ENCODE measurements around the gene KRTAP4-1. TPM values are rescaled to one million over a fixed set of nuclear protein-coding genes. Genes with fewer than 3 reads are reported as not detected.
"Not testable (repeated sequence)": the region's sequence is repeated elsewhere in the genome, so short reads cannot be mapped to it uniquely, and the experiment has no call there.

KRTAP4-1 gene
- polyA plus RNA-seq = not detected

DNA sequence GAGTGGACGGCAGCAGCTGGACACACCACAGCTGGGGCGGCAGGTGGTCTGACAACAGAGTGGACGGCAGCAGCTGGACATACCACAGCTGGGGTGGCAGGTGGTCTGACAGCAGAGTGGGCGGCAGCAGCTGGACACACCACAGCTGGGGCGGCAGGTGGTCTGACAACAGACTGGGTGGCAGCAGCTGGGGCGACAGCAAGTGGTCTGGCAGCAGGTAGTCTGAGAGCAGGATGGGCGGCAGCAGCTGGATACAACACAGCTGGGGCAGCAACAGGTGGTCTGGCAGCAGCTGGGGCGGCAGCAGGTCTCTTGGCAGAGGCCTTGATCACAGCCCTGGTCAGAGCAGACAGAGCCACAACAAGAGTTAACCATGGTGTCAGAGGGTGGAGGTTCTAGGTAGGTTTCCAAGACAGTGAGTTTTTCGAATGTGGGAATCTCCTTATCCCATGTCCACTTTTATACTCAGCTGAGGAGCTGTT, at the start of gene KRTAP4-1:
TSS of gene KRTAP4-1 (minus strand) at position 432 of the 482 bp plus-strand sequence. CDS start at position 375, 57 bp downstream.
- 47 to 64% (median 60%) methylated on average over 8 to 9 of the region's 9 CpGs for WGBS, 3 donors
- H3K27ac ChIP-seq (ENCODE audit: low read depth, low read length) = no peak within 1 kb of the TSS

GRCh38 chr17:41232399-41233105, 47.8 kb upstream of the KRTAP4-1 start, which contains the start of gene KRTAP9-3:
Gene KRTAP9-3, plus strand, starts transcription at chr17:41232449. Its CDS starts 53 bp downstream, at chr17:41232502.
- not testable (repeated sequence) for H3K27ac ChIP-seq (ENCODE audit: low read depth, low read length)
- WGBS, 3 donors = 59 to 88% (median 80%) methylated on average over 1 of the region's 1 CpG

DNA sequence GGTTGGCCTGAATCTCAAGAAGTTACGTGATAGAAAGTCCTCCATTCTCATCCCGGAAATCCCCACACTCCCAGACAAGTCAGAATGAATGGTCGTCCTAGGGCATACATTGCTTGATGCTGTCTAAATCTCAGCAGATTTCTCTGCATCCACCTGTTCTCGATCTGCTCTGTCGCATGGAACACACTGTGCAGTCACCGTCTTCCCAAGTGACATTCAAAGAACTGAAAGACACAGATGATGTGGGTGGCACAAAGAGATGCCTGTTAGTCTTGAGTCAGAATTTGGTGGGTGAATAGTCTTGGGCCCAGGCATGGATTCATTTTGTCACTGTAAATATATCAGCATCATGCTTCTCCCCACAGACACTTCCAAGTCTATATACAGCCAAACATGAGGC, 47.0 kb upstream of the KRTAP4-1 start:
- 76 to 89% (median 86%) methylated on average over 6 of the region's 6 CpGs for WGBS, 3 donors
- H3K27ac ChIP-seq (ENCODE audit: low read depth, low read length) = no peak overlapping the region

- H3K27ac ChIP-seq (ENCODE audit: low read depth, low read length) = no peak overlapping the region
Measured at GRCh38 chr17:41230094-41230493, 45.4 kb upstream of the KRTAP4-1 start.

- WGBS, 3 donors = 54 to 67% (median 66%) methylated on average over 2 to 3 of the region's 4 CpGs
- H3K27ac ChIP-seq (ENCODE audit: low read depth, low read length) = not testable (repeated sequence)
Measured at GRCh38 chr17:41226598-41227095, 41.9 kb upstream of the KRTAP4-1 start, which contains the start of gene KRTAP9-2. Gene KRTAP9-2, plus strand, starts transcription at chr17:41226648. Its CDS starts 7 bp downstream, at chr17:41226655.

DNA sequence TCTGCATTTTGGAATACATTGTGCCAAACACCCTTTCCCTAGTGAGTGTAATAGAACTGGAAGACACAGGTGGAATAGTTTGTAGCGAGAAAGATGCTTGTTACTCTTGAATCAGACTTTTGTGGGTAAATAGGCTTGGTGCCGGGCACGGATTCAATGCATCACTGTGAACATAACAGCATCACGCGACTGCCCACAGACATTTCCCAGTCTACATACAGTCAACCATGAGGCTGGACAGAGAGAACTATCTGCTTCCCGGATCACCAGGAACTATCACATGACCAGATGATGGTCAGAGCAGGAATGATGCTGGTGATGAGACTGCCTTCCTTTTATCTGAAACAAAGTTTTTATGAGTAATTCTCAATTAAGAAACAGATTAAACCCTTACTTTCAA, 41.3 kb upstream of the KRTAP4-1 start:
- 88 to 90% (median 89%) methylated on average over 6 of the region's 6 CpGs for WGBS, 3 donors

DNA sequence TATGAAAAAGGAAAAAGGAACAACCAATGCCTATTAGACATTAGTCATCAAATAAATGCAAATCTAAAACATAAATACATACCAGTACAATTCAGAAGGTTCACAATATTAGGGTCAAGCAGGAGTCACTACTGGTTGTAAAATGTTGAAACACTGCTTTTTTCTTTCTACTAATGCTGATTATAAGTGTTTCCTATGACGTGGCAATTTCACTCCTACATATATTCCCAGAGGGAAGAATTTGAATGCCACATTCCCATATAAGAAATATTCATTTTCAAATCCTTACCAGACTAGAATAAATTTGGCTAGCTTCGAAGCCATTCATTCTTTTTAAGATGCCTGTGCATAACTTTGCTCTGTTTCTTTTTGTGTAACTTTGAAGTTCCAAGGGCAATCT, 39.1 kb upstream of the KRTAP4-1 start:
- 59 to 67% (median 64%) methylated on average over 2 of the region's 2 CpGs for WGBS, 3 donors

More for the DNA sequence above, 41.3 kb upstream of the KRTAP4-1 start:
- no peak overlapping the region for H3K27ac ChIP-seq (ENCODE audit: low read depth, low read length)

DNA sequence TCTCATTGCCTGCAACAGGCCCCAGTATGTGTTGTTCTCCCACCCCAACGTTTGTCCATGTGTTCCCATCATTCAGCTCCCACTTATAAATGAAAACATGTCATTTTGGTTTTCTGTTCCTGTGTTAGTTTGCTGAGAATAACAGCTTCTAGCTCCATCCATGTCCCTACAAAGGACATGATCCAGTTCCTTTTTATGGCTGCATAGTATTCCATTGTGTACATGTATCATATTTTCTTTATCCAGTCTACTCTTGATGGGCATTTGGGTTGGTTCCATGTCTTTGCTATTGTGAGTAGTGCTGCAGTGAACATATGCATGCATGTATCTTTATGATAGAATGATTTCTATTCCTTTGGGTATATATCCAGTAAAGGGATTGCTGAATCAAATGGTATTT, 31.0 kb upstream of the KRTAP4-1 start:
- 55 to 88% (median 65%) methylated on average over 1 of the region's 1 CpG for WGBS, 3 donors

More for the DNA sequence above, 39.1 kb upstream of the KRTAP4-1 start:
- H3K27ac ChIP-seq (ENCODE audit: low read depth, low read length) = no peak overlapping the region

GRCh38 chr17:41212524-41213169, 27.9 kb upstream of the KRTAP4-1 start:
- H3K27ac ChIP-seq (ENCODE audit: low read depth, low read length) = no peak overlapping the region
- WGBS, 3 donors = 64 to 76% (median 74%) methylated on average over 7 of the region's 7 CpGs

More for the DNA sequence above, 31.0 kb upstream of the KRTAP4-1 start:
- no peak overlapping the region for H3K27ac ChIP-seq (ENCODE audit: low read depth, low read length)

GRCh38 chr17:41211845-41212466, 27.2 kb upstream of the KRTAP4-1 start:
- WGBS, 3 donors = 42 to 62% (median 51%) methylated on average over 1 of the region's 1 CpG
- H3K27ac ChIP-seq (ENCODE audit: low read depth, low read length) = no peak overlapping the region

DNA sequence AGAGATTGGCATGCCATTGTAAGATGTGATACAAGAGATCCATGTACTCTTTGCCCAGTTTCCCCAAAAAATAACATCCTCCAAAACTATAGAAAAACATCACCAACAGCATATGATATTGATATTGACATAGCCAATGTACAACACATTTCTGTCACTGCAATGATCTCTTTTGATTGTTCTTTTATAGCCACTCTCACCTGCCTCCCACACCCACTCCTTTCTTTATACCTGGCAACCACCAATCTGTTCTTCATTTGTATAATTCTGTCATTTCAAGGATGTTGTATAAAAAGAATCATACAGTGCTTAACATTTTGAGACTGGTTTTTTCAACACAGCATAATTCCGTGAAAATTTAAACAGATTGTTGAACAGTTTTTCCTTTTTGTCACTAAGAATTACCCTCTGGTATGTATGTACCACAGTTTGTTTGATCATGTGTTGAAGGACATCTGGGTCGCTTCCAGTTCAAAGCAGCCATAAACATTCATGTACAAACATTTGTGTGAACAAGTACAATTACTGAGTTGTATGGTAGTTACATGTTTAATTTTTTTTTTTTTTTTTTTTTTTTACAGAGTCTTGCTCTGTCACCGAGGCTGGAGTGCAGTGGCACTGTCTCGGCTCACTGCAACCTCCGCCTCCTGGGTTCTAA, 14.8 kb upstream of the KRTAP4-1 start:
- WGBS, 3 donors = 63 to 76% (median 70%) methylated on average over 4 to 5 of the region's 5 CpGs
- no peak overlapping the region for H3K27ac ChIP-seq (ENCODE audit: low read depth, low read length)

DNA sequence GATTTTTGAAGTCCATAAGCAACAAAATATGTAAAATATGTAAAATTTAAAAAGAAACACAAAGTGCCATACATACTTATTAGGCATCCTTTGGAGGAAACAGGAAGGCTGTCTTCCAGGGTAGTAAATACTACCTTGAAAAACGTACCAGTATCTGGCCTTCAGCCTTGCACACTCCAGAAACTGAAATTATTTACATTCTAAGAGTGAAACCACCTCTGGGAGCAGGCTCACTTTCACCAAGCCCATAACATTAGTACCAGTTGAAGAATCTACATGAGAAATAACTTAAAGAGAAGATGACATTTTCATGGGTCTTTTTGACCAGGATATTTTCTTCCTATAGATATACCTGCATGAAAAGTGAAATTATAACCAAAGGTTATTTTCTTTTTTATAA, 11.4 kb upstream of the KRTAP4-1 start:
- WGBS, 3 donors = 26 to 51% (median 27%) methylated on average over 1 of the region's 1 CpG
- no peak overlapping the region for H3K27ac ChIP-seq (ENCODE audit: low read depth, low read length)

DNA sequence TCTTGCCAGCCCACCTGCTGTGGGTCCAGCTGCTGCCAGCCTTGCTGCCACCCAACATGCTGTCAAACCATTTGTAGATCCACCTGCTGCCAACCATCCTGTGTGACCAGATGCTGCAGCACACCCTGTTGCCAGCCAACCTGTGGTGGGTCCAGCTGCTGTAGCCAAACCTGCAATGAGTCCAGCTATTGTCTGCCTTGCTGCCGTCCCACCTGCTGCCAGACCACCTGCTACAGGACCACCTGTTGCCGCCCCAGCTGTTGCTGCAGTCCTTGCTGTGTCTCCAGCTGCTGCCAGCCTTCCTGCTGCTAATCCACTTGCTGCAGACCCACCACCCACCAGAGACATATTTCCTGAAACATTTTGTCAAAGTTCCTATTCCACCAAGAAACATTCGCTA, 5.6 kb upstream of the KRTAP4-1 start:
- WGBS, 3 donors = 75 to 95% (median 83%) methylated on average over 3 of the region's 3 CpGs
- no peak overlapping the region for H3K27ac ChIP-seq (ENCODE audit: low read depth, low read length)

GRCh38 chr17:41189837-41190318, 5.2 kb upstream of the KRTAP4-1 start, which contains the start of gene KRTAP9-1:
Gene KRTAP9-1, plus strand, starts transcription at chr17:41189887. Its CDS starts 0 bp downstream, at chr17:41189887.
- H3K27ac ChIP-seq (ENCODE audit: low read depth, low read length) = not testable (repeated sequence)
- WGBS, 3 donors = 78 to 95% (median 80%) methylated on average over 1 of the region's 1 CpG

- 78 to 88% (median 87%) methylated on average over 2 of the region's 2 CpGs for WGBS, 3 donors
- no peak overlapping the region for H3K27ac ChIP-seq (ENCODE audit: low read depth, low read length)
Measured at GRCh38 chr17:41186872-41187271, 2.2 kb upstream of the KRTAP4-1 start.

DNA sequence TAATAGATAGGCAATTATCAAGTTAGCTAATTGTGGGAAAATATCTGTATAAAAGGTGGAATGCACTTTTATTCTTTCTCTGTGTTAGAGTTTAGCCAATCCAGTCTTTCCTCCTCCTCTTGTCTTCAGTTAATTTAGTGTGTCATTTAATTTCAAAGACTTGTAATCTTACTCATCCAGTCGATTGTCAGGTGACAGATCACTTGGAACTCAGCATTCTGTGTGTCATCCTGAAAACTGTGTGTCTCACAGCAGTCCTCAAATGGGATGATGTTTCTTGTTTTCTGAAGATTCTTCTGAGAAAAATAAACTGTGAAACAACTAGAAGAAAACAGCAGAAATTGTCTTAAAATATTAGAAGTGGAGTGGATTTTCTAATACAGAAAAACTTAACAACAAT, 290 bp upstream of the KRTAP4-1 start:
- no peak overlapping the region for H3K27ac ChIP-seq (ENCODE audit: low read depth, low read length)
- 33 to 65% (median 57%) methylated on average over 1 of the region's 1 CpG for WGBS, 3 donors

GRCh38 chr17:41178843-41179616, 5.7 kb downstream of the KRTAP4-1 start:
- 56 to 92% (median 84%) methylated on average over 1 of the region's 1 CpG for WGBS, 3 donors
- no peak overlapping the region for H3K27ac ChIP-seq (ENCODE audit: low read depth, low read length)

All from adipose tissue (tissue), 3 donors.